Measurements from ENCODE around the gene LRMDA. TPM values are rescaled to one million over a fixed set of nuclear protein-coding genes. Genes with fewer than 3 reads are reported as not detected.
A peak's percentile ranks its signal among the peaks of the same experiment; 100 is the strongest.

LRMDA gene
- total and polyA plus RNA-seq, 2 of the 13 experiments (the other 11 are each of a cell fraction or from before 2014, with no cell fraction given) = 13.4 to 22.0 TPM

- TF ChIP-seq ZXDC (CRISPR knock-in tag; IDR thresholded peaks at IDR 0.05) = peak; percentile 50; the same call in 1 of the 2 replicates
- TF ChIP-seq RBFOX2 (IDR thresholded peaks at IDR 0.05; ENCODE audit: low read depth, low read length) = no peak
- TF ChIP-seq PAXIP1 (CRISPR knock-in tag; conservative IDR thresholded peaks at IDR 0.05) = peak; percentile 85
- TF ChIP-seq ONECUT2 (CRISPR knock-in tag; IDR thresholded peaks at IDR 0.05) = peak; percentile 77; the same call in 1 of the 2 replicates
- no peak for TF ChIP-seq FUBP1 (CRISPR knock-in tag; IDR thresholded peaks at IDR 0.05; ENCODE audit: borderline replicate concordance)
- TF ChIP-seq ESRRA (CRISPR knock-in tag; IDR thresholded peaks at IDR 0.05; ENCODE audit: low read depth) = 0 out of 2 replicates have a peak, but pooled peaks have one; percentile 45
- no peak for TF ChIP-seq KLF15 (CRISPR knock-in tag; IDR thresholded peaks at IDR 0.05; ENCODE audit: borderline replicate concordance)
- TF ChIP-seq NONO (IDR thresholded peaks at IDR 0.05) = no peak
- TF ChIP-seq NONO (CRISPR knock-in tag; conservative IDR thresholded peaks at IDR 0.05) = peak; percentile 60; the same call in 1 of the 2 replicates
- peak; percentile 94 for TF ChIP-seq ZBTB10 (CRISPR knock-in tag; IDR thresholded peaks at IDR 0.05; ENCODE audit: borderline replicate concordance)
- no peak for TF ChIP-seq SSRP1 (CRISPR knock-in tag; IDR thresholded peaks at IDR 0.05)
- 0 out of 2 replicates have a peak, but pooled peaks have one; percentile 46 for TF ChIP-seq TGIF2 (CRISPR knock-in tag; IDR thresholded peaks at IDR 0.05)
Observed at GRCh38 chr10:75430000-75430763, 1.2 kb upstream of the LRMDA start (continued).

Data from HepG2 (cell line).